Measurements from ENCODE around the gene HEATR9. TPM values are rescaled to one million over a fixed set of nuclear protein-coding genes. Genes with fewer than 3 reads are reported as not detected.
A peak's percentile ranks its signal among the peaks of the same experiment; 100 is the strongest.

The HEATR9 gene
- total and polyA plus RNA-seq, 3 donors from 2014 or later = 6.1 to 28.3 (median 7.8) TPM

DNA sequence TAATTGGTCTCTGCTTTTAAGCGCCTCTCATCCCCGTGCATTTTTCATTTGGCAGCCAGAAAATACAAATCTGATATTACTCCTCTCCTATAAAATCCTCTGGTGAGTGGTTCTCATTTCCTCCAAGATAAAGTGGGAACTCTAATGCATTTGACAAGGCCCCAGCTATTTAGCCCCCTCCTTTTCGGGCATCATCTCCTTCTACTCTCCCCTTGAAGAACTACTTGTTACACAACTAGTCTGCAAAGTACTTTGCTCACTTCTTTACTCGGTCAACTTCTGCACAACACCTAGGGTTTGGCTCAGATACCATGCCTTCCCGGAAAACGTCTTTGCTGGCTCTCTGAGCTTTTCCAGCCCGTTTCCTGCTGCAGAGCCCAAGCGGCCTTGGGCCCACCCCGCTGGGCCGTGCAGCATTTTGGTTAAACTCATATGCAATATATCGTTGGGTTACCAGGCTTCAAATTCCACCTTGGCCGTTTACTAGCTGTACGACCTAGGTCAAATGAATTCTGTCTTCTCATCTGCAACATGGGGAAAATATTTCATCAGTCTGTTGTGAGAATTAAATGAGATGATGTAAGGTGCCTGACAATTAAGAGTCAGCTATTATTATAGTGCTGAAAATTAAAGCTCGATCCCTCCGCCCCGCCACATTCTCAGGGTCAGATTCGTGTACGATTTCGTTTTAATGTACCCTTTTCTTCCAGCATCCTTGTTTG is 60.3 kb downstream of the HEATR9 start:
- intact Hi-C loops (cut with DNase I; ENCODE audit: low total_unique reads) = no loop called here
- peaks cover 19% of the 10 kb centered on the region for H3K4me1 ChIP-seq

GRCh38 chr17:35807371-35808144 is 61.1 kb downstream of the HEATR9 start:
- Histone ChIP-seq H3K27me3 (no peaks in the 10 kb centered on the region), H3K4me3 (no peak overlapping the region), H3K36me3 (ENCODE audit: low read depth, missing control alignments) (no peaks in the 10 kb centered on the region), H3K27ac (no peak overlapping the region), H3K9me3 (no peaks in the 10 kb centered on the region), H3K4me1 (peaks cover 15% of the 10 kb centered on the region)
- no peak for TF ChIP-seq POLR2A (IDR thresholded peaks at IDR 0.05)
- TF ChIP-seq CTCF (IDR thresholded peaks at IDR 0.05) = no peak
- intact Hi-C loops (cut with DNase I; ENCODE audit: low total_unique reads) = no loop called here
- WGBS, 2 donors = 59 to 67% methylated on average over 7 of the region's 7 CpGs
- DNase-seq = no peak

More for the DNA sequence above, 60.3 kb downstream of the HEATR9 start:
- peak overlapping the region; percentile 90 to 93 for H3K4me3 ChIP-seq
- no peak for DNase-seq
- WGBS, 2 donors = 23 to 25% methylated on average over 19 of the region's 19 CpGs
- no peaks in the 10 kb centered on the region for H3K9me3 ChIP-seq
- no peaks in the 10 kb centered on the region for H3K27me3 ChIP-seq
- no peaks in the 10 kb centered on the region for H3K36me3 ChIP-seq (ENCODE audit: low read depth, missing control alignments)
- peak overlapping the region; percentile 95 to 97 for H3K27ac ChIP-seq
- no peak for TF ChIP-seq POLR2A (IDR thresholded peaks at IDR 0.05)
- TF ChIP-seq CTCF (IDR thresholded peaks at IDR 0.05) = no peak

Small RNA genes within 50 kb of the gene (small RNA-seq; reads per million reads assigned to genes)
- 814 to 1,052 reads per million in 2 donors for gene RF00100

Other genes starting within 250 kb of the HEATR9 start
- 1 to 10 TPM; 2.5 to 4.8 TPM for gene RASL10B, start 137.3 kb downstream of the HEATR9 start, total RNA-seq
- 3.8 TPM for gene RASL10B, start 137.3 kb downstream of the HEATR9 start, polyA plus RNA-seq (ENCODE audit: insufficient read depth, low read depth, low replicate concordance)
- under 1 TPM; 0.31 to 0.71 TPM for gene GAS2L2, start 115.7 kb downstream of the HEATR9 start, total RNA-seq
- 0.62 TPM for gene GAS2L2, start 115.7 kb downstream of the HEATR9 start, polyA plus RNA-seq (ENCODE audit: insufficient read depth, low read depth, low replicate concordance)
- gene C17orf50, start 108.0 kb downstream of the HEATR9 start, total RNA-seq = 100 to 1,000 TPM in 1 of 2 donors, 10 to 100 TPM in 1; 48.8 to 102 TPM
- gene C17orf50, start 108.0 kb downstream of the HEATR9 start, polyA plus RNA-seq (ENCODE audit: insufficient read depth, low read depth, low replicate concordance) = 154 TPM
- gene MMP28, start 73.2 kb downstream of the HEATR9 start, total RNA-seq = 100 to 1,000 TPM; 179 to 237 TPM
- 78.3 TPM for gene MMP28, start 73.2 kb downstream of the HEATR9 start, polyA plus RNA-seq (ENCODE audit: insufficient read depth, low read depth, low replicate concordance)
- gene TAF15, start 59.4 kb downstream of the HEATR9 start, total RNA-seq = 100 to 1,000 TPM; 133 to 160 TPM
- gene TAF15, start 59.4 kb downstream of the HEATR9 start, polyA plus RNA-seq (ENCODE audit: insufficient read depth, low read depth, low replicate concordance) = 185 TPM
- gene CCL5, start 11.5 kb upstream of the HEATR9 start, total RNA-seq = under 1 TPM in 1 of 2 donors, not detected in 1; 0.87 TPM
- gene CCL5, start 11.5 kb upstream of the HEATR9 start, polyA plus RNA-seq (ENCODE audit: insufficient read depth, low read depth, low replicate concordance) = 16.2 TPM
- 10 to 100 TPM in 1 of 2 donors, 1 to 10 TPM in 1; 9.6 to 18.6 TPM for gene RDM1, start 61.9 kb upstream of the HEATR9 start, total RNA-seq
- gene RDM1, start 61.9 kb upstream of the HEATR9 start, polyA plus RNA-seq (ENCODE audit: insufficient read depth, low read depth, low replicate concordance) = 19.3 TPM
- gene LYZL6, start 74.8 kb upstream of the HEATR9 start, total RNA-seq = 10 to 100 TPM; 22.9 to 38.7 TPM
- gene LYZL6, start 74.8 kb upstream of the HEATR9 start, polyA plus RNA-seq (ENCODE audit: insufficient read depth, low read depth, low replicate concordance) = 82.6 TPM
- gene CCL16, start 112.6 kb upstream of the HEATR9 start, total RNA-seq = under 1 TPM in 1 of 2 donors, not detected in 1; 0.24 TPM
- gene CCL16, start 112.6 kb upstream of the HEATR9 start, polyA plus RNA-seq (ENCODE audit: insufficient read depth, low read depth, low replicate concordance) = not detected
- 10 to 100 TPM; 11.4 to 12.3 TPM for gene CCL14, start 117.8 kb upstream of the HEATR9 start, total RNA-seq
- 57.5 TPM for gene CCL14, start 117.8 kb upstream of the HEATR9 start, polyA plus RNA-seq (ENCODE audit: insufficient read depth, low read depth, low replicate concordance)
- gene CCL15, start 132.7 kb upstream of the HEATR9 start, total RNA-seq = under 1 TPM in 1 of 2 donors, not detected in 1; 0.87 TPM
- not detected for gene CCL15, start 132.7 kb upstream of the HEATR9 start, polyA plus RNA-seq (ENCODE audit: insufficient read depth, low read depth, low replicate concordance)
- 1 to 10 TPM in 1 of 2 donors, not detected in 1; 1.2 TPM for gene CCL23, start 149.1 kb upstream of the HEATR9 start, total RNA-seq
- 1.3 TPM for gene CCL23, start 149.1 kb upstream of the HEATR9 start, polyA plus RNA-seq (ENCODE audit: insufficient read depth, low read depth, low replicate concordance)
- gene CCL18, start 195.4 kb upstream of the HEATR9 start, total RNA-seq = 1 to 10 TPM in 1 of 2 donors, under 1 TPM in 1; 0.99 to 3.0 TPM
- gene CCL18, start 195.4 kb upstream of the HEATR9 start, polyA plus RNA-seq (ENCODE audit: insufficient read depth, low read depth, low replicate concordance) = 6.8 TPM
- under 1 TPM in 1 of 2 donors, not detected in 1; 0.56 TPM for gene CCL3, start 221.3 kb upstream of the HEATR9 start, total RNA-seq
- 6.2 TPM for gene CCL3, start 221.3 kb upstream of the HEATR9 start, polyA plus RNA-seq (ENCODE audit: insufficient read depth, low read depth, low replicate concordance)
- 1 to 10 TPM in 1 of 2 donors, under 1 TPM in 1; 0.39 to 1.7 TPM for gene CCL4, start 234.9 kb upstream of the HEATR9 start, total RNA-seq
- gene CCL4, start 234.9 kb upstream of the HEATR9 start, polyA plus RNA-seq (ENCODE audit: insufficient read depth, low read depth, low replicate concordance) = 9.9 TPM

Measured in testis (tissue), 3 donors.